MV-4-11 (cell line): ENCODE results near the gene SND1.
"Not testable (repeated sequence)": the region's sequence is repeated elsewhere in the genome, so short reads cannot be mapped to it uniquely, and the experiment has no call there.

Experiments
- DNase-seq: peaks from one replicate; lab custom pipeline; 2025; lab: John Stamatoyannopoulos, UW

Gene SND1

GRCh38 chr7:127652333-127653248 lies 597 bp downstream of the SND1 start:
- no peak for DNase-seq

GRCh38 chr7:127653396-127653795 lies 1.4 kb downstream of the SND1 start:
- DNase-seq, result no peak

GRCh38 chr7:127654404-127655394 lies 2.7 kb downstream of the SND1 start:
- DNase-seq, result peak; percentile 52

- no peak for DNase-seq
Observed at GRCh38 chr7:127655720-127656119, 3.7 kb downstream of the SND1 start.

GRCh38 chr7:127657500-127657899 lies 5.5 kb downstream of the SND1 start:
- no peak for DNase-seq

GRCh38 chr7:127658970-127659630 lies 7.1 kb downstream of the SND1 start:
- no peak for DNase-seq

- DNase-seq, result no peak
Observed at GRCh38 chr7:127665922-127666321, 13.9 kb downstream of the SND1 start.

GRCh38 chr7:127666602-127667001 lies 14.6 kb downstream of the SND1 start:
- no peak for DNase-seq

- DNase-seq, result no peak
Observed at GRCh38 chr7:127667017-127667670, 15.2 kb downstream of the SND1 start.

- DNase-seq, result peak; percentile 75
Observed at GRCh38 chr7:127667759-127668530, 16.0 kb downstream of the SND1 start.

GRCh38 chr7:127671341-127671740 lies 19.3 kb downstream of the SND1 start:
- no peak for DNase-seq

- DNase-seq, result no peak
Observed at GRCh38 chr7:127673902-127674301, 21.9 kb downstream of the SND1 start.

- no peak for DNase-seq
Observed at GRCh38 chr7:127674361-127674760, 22.4 kb downstream of the SND1 start.

GRCh38 chr7:127674923-127675322 lies 22.9 kb downstream of the SND1 start:
- not testable (repeated sequence) for DNase-seq

GRCh38 chr7:127675721-127676120 lies 23.7 kb downstream of the SND1 start:
- DNase-seq, result no peak

- no peak for DNase-seq
Observed at GRCh38 chr7:127677433-127678230, 25.6 kb downstream of the SND1 start.

GRCh38 chr7:127678337-127678736 lies 26.3 kb downstream of the SND1 start:
- no peak for DNase-seq

GRCh38 chr7:127678947-127679346 lies 27.0 kb downstream of the SND1 start:
- DNase-seq, result peak; percentile 74

- DNase-seq, result no peak
Observed at GRCh38 chr7:127680983-127681382, 29.0 kb downstream of the SND1 start.

- no peak for DNase-seq
Observed at GRCh38 chr7:127682140-127682539, 30.1 kb downstream of the SND1 start.
